ENCODE measurements around the gene PTPN1. TPM values are rescaled to one million over a fixed set of nuclear protein-coding genes. Genes with fewer than 3 reads are reported as not detected.

The PTPN1 gene
- total and polyA plus RNA-seq, 10 of the 15 experiments (the other 5 are each of a cell fraction or from before 2014, with no cell fraction given): 15.9 to 74.7 (median 43.9) TPM

- no TSS peak for BruUV-seq (replicated peaks)
- intact Hi-C loops (cut with micrococcal nuclease; ENCODE audit: unreplicated experiment): no loop called here
- no peak for FAIRE-seq
- Histone ChIP-seq H3K4me2 (ENCODE audit: control insufficient read depth, insufficient read depth) (no peak overlapping the region), H3K27ac (ENCODE audit: control insufficient read depth, insufficient read depth) (no peak overlapping the region), H2AFZ (ENCODE audit: control insufficient read depth, low read depth, low read length) (no peak overlapping the region), H3K79me2 (ENCODE audit: control insufficient read depth, insufficient read depth, low read length) (peaks cover 89% of the 10 kb centered on the region), H3K9me3 (replicated peaks; ENCODE audit: control insufficient read depth, insufficient read depth, low read length) (peaks cover 13% of the 10 kb centered on the region; the same call in 2 of the 3 replicates), H3K36me3 (ENCODE audit: control insufficient read depth in 2 of 2, insufficient read depth in 2 of 2, low read length in 1 of 2) (peaks cover 3% of the 10 kb centered on the region in 2 experiments; a peak in 3 of 4 replicates), H3K4me3 (no peak overlapping the region), H3K27me3 (replicated peaks in 1 of 2; ENCODE audit: control insufficient read depth in 2 of 2, insufficient read depth in 2 of 2, low read length in 1 of 2) (no peaks in the 10 kb centered on the region), H3K9ac (ENCODE audit: control insufficient read depth, insufficient read depth, low read length) (no peak overlapping the region), H4K20me1 (ENCODE audit: control insufficient read depth, insufficient read depth) (no peaks in the 10 kb centered on the region), H3K4me1 (ENCODE audit: control insufficient read depth, insufficient read depth, low read length) (peaks cover 22% of the 10 kb centered on the region)
- DNase-seq (ENCODE audit: low read depth, low spot score): no peak
- ChIA-PET SMC1A (ENCODE audit: uncharacterized antibody, unreplicated experiment) (interaction anchor here (73.1 to 95.1 kb wide), 2 partner anchors 11 to 26 kb away, joined by 2799 read pairs; partner anchors contain the start of gene PTPN1), CTCF (interaction anchor here (1.5 kb wide), 1 partner anchor 12 kb away, joined by 5 read pairs; no protein-coding TSS in a partner anchor), POLR2A (interaction anchor here (0.6 to 2.1 kb wide), 3 partner anchors 9 to 205 kb away, joined by 4 to 6 read pairs (median 5); no protein-coding TSS in a partner anchor), RAD21 (ENCODE audit: unreplicated experiment) (interaction anchor here (1.3 kb wide), 2 partner anchors 9 to 31 kb away, joined by 3 read pairs; no protein-coding TSS in a partner anchor)
- TF ChIP-seq BCL11A (IDR thresholded peaks at IDR 0.05; ENCODE audit: low read depth, low read length) (no peak), HDAC2 (IDR thresholded peaks at IDR 0.05) (no peak), TBL1XR1 (IDR thresholded peaks at IDR 0.05; ENCODE audit: low read depth, low read length) (no peak), MTA3 (IDR thresholded peaks at IDR 0.05; ENCODE audit: borderline replicate concordance, low read length) (no peak), RCOR1 (conservative IDR thresholded peaks at IDR 0.05; ENCODE audit: low read depth, low read length) (no peak), TAF1 (IDR thresholded peaks at IDR 0.05; ENCODE audit: borderline replicate concordance, low read depth, low read length) (no peak)
- 92% methylated on average over 8 of the region's 8 CpGs for WGBS (ENCODE audit: insufficient coverage, insufficient replicate concordance, low lambda C conversion rate, missing lambda C conversion rate)
- in situ Hi-C loops (cut with MboI): no loop called here
- no peak for ATAC-seq
Measured at GRCh38 chr20:50535162-50535561, 25.0 kb downstream of the PTPN1 start.

GRCh38 chr20:50536333-50536732 lies 26.1 kb downstream of the PTPN1 start:
- intact Hi-C loops (cut with micrococcal nuclease; ENCODE audit: unreplicated experiment): no loop called here

More at GRCh38 chr20:50536333-50536732, 26.1 kb downstream of the PTPN1 start:
- no peak for DNase-seq (ENCODE audit: low read depth, low spot score)
- H3K79me2 ChIP-seq (ENCODE audit: control insufficient read depth, insufficient read depth, low read length): peaks cover 89% of the 10 kb centered on the region
- CTCF ChIA-PET: interaction anchor here (0.9 to 1.7 kb wide), 3 partner anchors 9 to 24 kb away, joined by 3 to 5 read pairs (median 5); no protein-coding TSS in a partner anchor
- H3K9ac ChIP-seq (ENCODE audit: control insufficient read depth, insufficient read depth, low read length): no peak overlapping the region
- no peak overlapping the region for H3K27ac ChIP-seq (ENCODE audit: control insufficient read depth, insufficient read depth)
- BruUV-seq (replicated peaks): no TSS peak
- RAD21 ChIA-PET (ENCODE audit: unreplicated experiment): interaction anchor here (0.8 to 1.3 kb wide), 3 partner anchors 9 to 32 kb away, joined by 3 read pairs; no protein-coding TSS in a partner anchor
- H3K36me3 ChIP-seq (ENCODE audit: control insufficient read depth in 2 of 2, insufficient read depth in 2 of 2, low read length in 1 of 2): peaks cover 3% of the 10 kb centered on the region in 2 experiments; a peak in 3 of 4 replicates
- no peak overlapping the region for H3K4me2 ChIP-seq (ENCODE audit: control insufficient read depth, insufficient read depth)
- TF ChIP-seq RCOR1 (conservative IDR thresholded peaks at IDR 0.05; ENCODE audit: low read depth, low read length): no peak
- no peak for TF ChIP-seq ZNF622 (IDR thresholded peaks at IDR 0.05)
- no peak for TF ChIP-seq ZNF274 (IDR thresholded peaks at IDR 0.05; ENCODE audit: insufficient read depth, insufficient read length)
- TF ChIP-seq ZNF687 (IDR thresholded peaks at IDR 0.05): no peak
- no peak for TF ChIP-seq NR2C2 (IDR thresholded peaks at IDR 0.05; ENCODE audit: borderline replicate concordance, control insufficient read depth, insufficient read length, low read depth)
- no peak for TF ChIP-seq TCF3 (IDR thresholded peaks at IDR 0.05; ENCODE audit: borderline replicate concordance, insufficient read depth, low read depth, low read length)
- no peak for TF ChIP-seq YBX1 (IDR thresholded peaks at IDR 0.05)
- TF ChIP-seq DPF2 (IDR thresholded peaks at IDR 0.05): no peak
- H3K4me3 ChIP-seq: no peak overlapping the region
- no peak overlapping the region for H2AFZ ChIP-seq (ENCODE audit: control insufficient read depth, low read depth, low read length)
- no peak for ATAC-seq
- peaks cover 34% of the 10 kb centered on the region for H3K4me1 ChIP-seq (ENCODE audit: control insufficient read depth, insufficient read depth, low read length)
- no peak for FAIRE-seq
- SMC1A ChIA-PET (ENCODE audit: uncharacterized antibody, unreplicated experiment): interaction anchor here (73.1 to 95.1 kb wide), 2 partner anchors 9 to 27 kb away, joined by 2799 read pairs; partner anchors contain the start of gene PTPN1
- in situ Hi-C loops (cut with MboI): no loop called here
- H3K9me3 ChIP-seq (replicated peaks; ENCODE audit: control insufficient read depth, insufficient read depth, low read length): peaks cover 13% of the 10 kb centered on the region; the same call in 2 of the 3 replicates
- no peaks in the 10 kb centered on the region for H3K27me3 ChIP-seq (replicated peaks in 1 of 2; ENCODE audit: control insufficient read depth in 2 of 2, insufficient read depth in 2 of 2, low read length in 1 of 2)
- H4K20me1 ChIP-seq (ENCODE audit: control insufficient read depth, insufficient read depth): no peaks in the 10 kb centered on the region
- POLR2A ChIA-PET: interaction anchor here (1.4 kb wide), 1 partner anchor 14 kb away, joined by 5 read pairs; no protein-coding TSS in a partner anchor
- 79% methylated on average over 4 of the region's 4 CpGs for WGBS (ENCODE audit: insufficient coverage, insufficient replicate concordance, low lambda C conversion rate, missing lambda C conversion rate)

Data from GM12878 (cell line).